C4-2B (cell line): ENCODE data around the gene ZC3H12C.

Experiments
- ZFX ChIP-seq: fragments of 450-650 bp; IDR thresholded peaks from 2 replicates; pipeline ENCODE4 v1.6.1; 2017
- TF ChIP-seq, protein P1 (sequence below): fragments of 450-650 bp; conservative IDR thresholded peaks from 2 replicates; pipeline ENCODE4 v1.5.1; 2017; ENCODE audit warnings: mild to moderate bottlenecking

DNA sequence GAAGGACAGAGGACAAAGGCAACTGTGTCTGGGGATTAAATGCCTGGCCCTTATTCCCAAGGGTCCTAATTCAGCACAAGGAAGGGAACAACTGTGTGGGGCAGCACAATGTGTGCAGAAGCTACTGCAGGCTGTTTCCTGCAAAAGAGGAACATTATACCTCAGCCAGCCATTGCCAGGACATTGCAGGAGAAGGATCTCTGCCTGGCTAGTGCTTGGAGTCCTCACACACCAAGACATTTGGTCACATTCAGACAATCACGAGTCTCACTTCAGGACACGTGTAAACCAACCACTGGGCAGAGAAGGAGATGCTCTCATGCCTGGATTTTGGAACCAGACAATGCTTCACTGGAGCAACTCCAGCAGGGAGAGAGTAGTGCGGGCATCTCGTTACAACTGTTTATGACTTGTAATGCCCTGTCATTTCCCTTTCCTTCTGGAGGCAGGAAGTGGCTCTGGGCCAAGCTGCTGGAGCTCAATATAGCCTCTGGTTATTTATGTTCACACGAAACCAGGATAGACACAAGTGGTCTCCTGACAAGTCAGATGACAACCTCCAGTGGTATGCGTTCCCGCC, 23.9 kb upstream of the ZC3H12C start:
- TF ChIP-seq, protein P1, sequence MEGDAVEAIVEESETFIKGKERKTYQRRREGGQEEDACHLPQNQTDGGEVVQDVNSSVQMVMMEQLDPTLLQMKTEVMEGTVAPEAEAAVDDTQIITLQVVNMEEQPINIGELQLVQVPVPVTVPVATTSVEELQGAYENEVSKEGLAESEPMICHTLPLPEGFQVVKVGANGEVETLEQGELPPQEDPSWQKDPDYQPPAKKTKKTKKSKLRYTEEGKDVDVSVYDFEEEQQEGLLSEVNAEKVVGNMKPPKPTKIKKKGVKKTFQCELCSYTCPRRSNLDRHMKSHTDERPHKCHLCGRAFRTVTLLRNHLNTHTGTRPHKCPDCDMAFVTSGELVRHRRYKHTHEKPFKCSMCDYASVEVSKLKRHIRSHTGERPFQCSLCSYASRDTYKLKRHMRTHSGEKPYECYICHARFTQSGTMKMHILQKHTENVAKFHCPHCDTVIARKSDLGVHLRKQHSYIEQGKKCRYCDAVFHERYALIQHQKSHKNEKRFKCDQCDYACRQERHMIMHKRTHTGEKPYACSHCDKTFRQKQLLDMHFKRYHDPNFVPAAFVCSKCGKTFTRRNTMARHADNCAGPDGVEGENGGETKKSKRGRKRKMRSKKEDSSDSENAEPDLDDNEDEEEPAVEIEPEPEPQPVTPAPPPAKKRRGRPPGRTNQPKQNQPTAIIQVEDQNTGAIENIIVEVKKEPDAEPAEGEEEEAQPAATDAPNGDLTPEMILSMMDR = no peak
- no peak for TF ChIP-seq ZFX
